Measurements from ENCODE around the gene POU3F2.

The POU3F2 gene

GRCh38 chr6:98834060-98835031 is at the start of gene POU3F2:
Gene POU3F2 (plus strand): TSS chr6:98834574. CDS start chr6:98834874, 300 bp downstream.
- peak; percentile 90 for DNase-seq

GRCh38 chr6:98787435-98787834 is 46.9 kb upstream of the POU3F2 start:
- DNase-seq, result no peak

- DNase-seq, result peak; percentile 7
These were observed 46.4 kb upstream of the POU3F2 start for GRCh38 chr6:98787961-98788360.

GRCh38 chr6:98794307-98794842 is 40.0 kb upstream of the POU3F2 start:
- DNase-seq, result no peak

- no peak for DNase-seq
These were observed 37.0 kb upstream of the POU3F2 start for GRCh38 chr6:98797217-98797994.

GRCh38 chr6:98800866-98801265 is 33.5 kb upstream of the POU3F2 start:
- no peak for DNase-seq

- DNase-seq, result no peak
These were observed 25.7 kb upstream of the POU3F2 start for GRCh38 chr6:98808541-98809210.

- DNase-seq, result no peak
These were observed 22.2 kb upstream of the POU3F2 start for GRCh38 chr6:98812220-98812619.

GRCh38 chr6:98816799-98817198 is 17.6 kb upstream of the POU3F2 start:
- DNase-seq, result no peak

GRCh38 chr6:98821756-98822405 is 12.5 kb upstream of the POU3F2 start:
- DNase-seq, result no peak

GRCh38 chr6:98823428-98824161 is 10.8 kb upstream of the POU3F2 start:
- DNase-seq, result no peak

- peak; percentile 20 for DNase-seq
These were observed 10.0 kb upstream of the POU3F2 start for GRCh38 chr6:98824162-98824901.

- no peak for DNase-seq
These were observed 9.3 kb upstream of the POU3F2 start for GRCh38 chr6:98824902-98825599.

- DNase-seq, result no peak
These were observed 8.7 kb upstream of the POU3F2 start for GRCh38 chr6:98825600-98826230.

GRCh38 chr6:98827295-98828159 is 6.8 kb upstream of the POU3F2 start:
- DNase-seq, result no peak

GRCh38 chr6:98828211-98828788 is 6.1 kb upstream of the POU3F2 start:
- no peak for DNase-seq

GRCh38 chr6:98828941-98829411 is 5.4 kb upstream of the POU3F2 start:
- peak; percentile 62 for DNase-seq

- DNase-seq, result no peak
These were observed 4.2 kb upstream of the POU3F2 start for GRCh38 chr6:98830146-98830545.
